ENCODE data around the gene MYOM3.
"Not testable (repeated sequence)": the region's sequence is repeated elsewhere in the genome, so short reads cannot be mapped to it uniquely, and the experiment has no call there.

MYOM3 gene

GRCh38 chr1:24042315-24042714 lies 69.6 kb downstream of the MYOM3 start:
- no peak for TF ChIP-seq CTCF (conservative IDR thresholded peaks at IDR 0.05)
- no peak overlapping the region for H3K27ac ChIP-seq

- H3K27ac ChIP-seq, result no peak overlapping the region
- no peak for TF ChIP-seq CTCF (conservative IDR thresholded peaks at IDR 0.05)
- no peak for TF ChIP-seq ZFX (IDR thresholded peaks at IDR 0.05)
Measured at GRCh38 chr1:24036088-24036487, 75.8 kb downstream of the MYOM3 start.

GRCh38 chr1:24032981-24033380 lies 79.0 kb downstream of the MYOM3 start:
- no peak for TF ChIP-seq CTCF (conservative IDR thresholded peaks at IDR 0.05)
- TF ChIP-seq ZFX (IDR thresholded peaks at IDR 0.05), result no peak
- no peak overlapping the region for H3K27ac ChIP-seq

- not testable (repeated sequence) for H3K27ac ChIP-seq
Measured at GRCh38 chr1:24030976-24031516, 80.9 kb downstream of the MYOM3 start.

- peak; percentile 40 for TF ChIP-seq CTCF (conservative IDR thresholded peaks at IDR 0.05)
- TF ChIP-seq ZFX (IDR thresholded peaks at IDR 0.05), result no peak
Measured at GRCh38 chr1:24027838-24028468, 84.0 kb downstream of the MYOM3 start.

GRCh38 chr1:24022581-24023361 lies 89.2 kb downstream of the MYOM3 start:
- TF ChIP-seq ZFX (IDR thresholded peaks at IDR 0.05) (no peak), CTCF (conservative IDR thresholded peaks at IDR 0.05) (no peak)
- H3K27ac ChIP-seq, result peak overlapping the region; percentile 21; the same call in 1 of the 2 replicates

More at GRCh38 chr1:24027838-24028468, 84.0 kb downstream of the MYOM3 start:
- H3K27ac ChIP-seq, result no peak overlapping the region

GRCh38 chr1:24021403-24022266 lies 90.3 kb downstream of the MYOM3 start:
- TF ChIP-seq ZFX (IDR thresholded peaks at IDR 0.05) (no peak), CTCF (conservative IDR thresholded peaks at IDR 0.05) (no peak)
- H3K27ac ChIP-seq, result peak overlapping the region; percentile 12; the same call in 1 of the 2 replicates
